Peyer's patch (tissue), 4 donors: Measurements from ENCODE around the gene ZC3HAV1. TPM values are rescaled to one million over a fixed set of nuclear protein-coding genes. Genes with fewer than 3 reads are reported as not detected.

Experiments
- DNase-seq, 3 donors: peaks; one replicate each; pipeline ENCODE4 v3.0.0-alpha.2; 2017 to 2019
- H3K27ac ChIP-seq, 4 donors: fragments of 200-600 bp; sonication (generic); one replicate each; pipeline ENCODE4 v1.5.1; 2016 to 2019
- H3K27me3 ChIP-seq, 2 donors: fragments of 200-600 bp; sonication (generic); one replicate each; pipeline ENCODE4 v1.5.1; 2019
- H3K36me3 ChIP-seq, 3 donors: fragments of 200-600 bp; sonication (generic); one replicate each; pipeline ENCODE4 v1.5.1; 2016 to 2019
- H3K4me1 ChIP-seq, 4 donors: fragments of 200-600 bp; sonication (generic); one replicate each; pipeline ENCODE4 v1.5.1; 2016 to 2019
- H3K4me3 ChIP-seq, 4 donors: fragments of 200-600 bp; sonication (generic); 1 replicate in 3 of 4; 2 replicates in 1 of 4; pipeline ENCODE4 v1.5.1; 2016 to 2019; ENCODE audit warnings: mild to moderate bottlenecking in 1 of 4
- H3K9me3 ChIP-seq, 4 donors: fragments of 200-600 bp; sonication (generic); one replicate each; pipeline ENCODE4 v1.5.1; 2016 to 2019; ENCODE audit warnings: mild to moderate bottlenecking in 1 of 4
- CTCF ChIP-seq, 6 experiments: fragments of 450-650 bp in 4 of 6; fragments of 200-600 bp in 2 of 6; sonication (generic) in 1 of 6; IDR thresholded peaks; one replicate each; pipeline ENCODE4 v1.5.1; 2017 to 2019; ENCODE audit warnings: antibody characterized with exemption in 6 of 6, mild to moderate bottlenecking in 3 of 6, moderate library complexity in 1 of 6
- POLR2A ChIP-seq, 2 donors: fragments of 450-650 bp; IDR thresholded peaks; one replicate each; pipeline ENCODE4 v1.5.1; 2017; ENCODE audit warnings: antibody characterized with exemption in 2 of 2, mild to moderate bottlenecking in 2 of 2, moderate library complexity in 2 of 2
- total RNA-seq, 4 donors: library from RNA; depleted of rRNA; stranded (reverse); fragments of >200 nt; gene quantifications; one replicate each; pipeline ENCODE4 v1.1.0, GENCODE V29; 2016

The ZC3HAV1 gene
- total RNA-seq, 4 donors from 2014 or later, result 23.5 to 42.1 (median 32.7) TPM

GRCh38 chr7:139089118-139089517, 20.4 kb downstream of the ZC3HAV1 start:
- no peak for DNase-seq
- Histone ChIP-seq H3K27ac (no peak overlapping the region), H3K36me3 (peaks cover 0 to 54% (median 0%) of the 10 kb centered on the region in 3 donors), H3K9me3 (no peaks in the 10 kb centered on the region), H3K27me3 (no peaks in the 10 kb centered on the region), H3K4me3 (no peak overlapping the region), H3K4me1 (peaks cover 0 to 5% (median 5%) of the 10 kb centered on the region in 4 donors)
- no peak for TF ChIP-seq CTCF (IDR thresholded peaks at IDR 0.05)
- no peak for TF ChIP-seq POLR2A (IDR thresholded peaks at IDR 0.05)

GRCh38 chr7:139088268-139088667, 21.3 kb downstream of the ZC3HAV1 start:
- Histone ChIP-seq H3K27ac (no peak overlapping the region), H3K9me3 (no peaks in the 10 kb centered on the region), H3K4me1 (peaks cover 0 to 5% (median 2%) of the 10 kb centered on the region in 4 donors), H3K4me3 (no peak overlapping the region), H3K36me3 (peaks cover 0 to 63% (median 0%) of the 10 kb centered on the region in 3 donors), H3K27me3 (no peaks in the 10 kb centered on the region)
- DNase-seq, result no peak
- no peak for TF ChIP-seq CTCF (IDR thresholded peaks at IDR 0.05)
- no peak for TF ChIP-seq POLR2A (IDR thresholded peaks at IDR 0.05)

GRCh38 chr7:139087212-139087611, 22.3 kb downstream of the ZC3HAV1 start:
- Histone ChIP-seq H3K27me3 (no peaks in the 10 kb centered on the region), H3K4me3 (no peak overlapping the region), H3K4me1 (peaks cover 0 to 3% (median 0%) of the 10 kb centered on the region in 4 donors), H3K36me3 (peaks cover 0 to 73% (median 0%) of the 10 kb centered on the region in 3 donors), H3K9me3 (no peaks in the 10 kb centered on the region), H3K27ac (no peak overlapping the region)
- TF ChIP-seq POLR2A (IDR thresholded peaks at IDR 0.05), result no peak
- no peak for TF ChIP-seq CTCF (IDR thresholded peaks at IDR 0.05)
- DNase-seq, result no peak

GRCh38 chr7:139086454-139086853, 23.1 kb downstream of the ZC3HAV1 start:
- Histone ChIP-seq H3K4me1 (no peaks in the 10 kb centered on the region), H3K9me3 (no peaks in the 10 kb centered on the region), H3K4me3 (no peak overlapping the region), H3K27me3 (no peaks in the 10 kb centered on the region), H3K36me3 (peaks cover 0 to 79% (median 3%) of the 10 kb centered on the region in 3 donors), H3K27ac (no peak overlapping the region)
- DNase-seq, result no peak
- TF ChIP-seq CTCF (IDR thresholded peaks at IDR 0.05), result no peak
- no peak for TF ChIP-seq POLR2A (IDR thresholded peaks at IDR 0.05)

- TF ChIP-seq POLR2A (IDR thresholded peaks at IDR 0.05) (no peak), CTCF (IDR thresholded peaks at IDR 0.05) (no peak)
- no peaks in the 10 kb centered on the region for H3K27me3 ChIP-seq
- no peaks in the 10 kb centered on the region for H3K4me1 ChIP-seq
- H3K27ac ChIP-seq, result peak overlapping the region in 1 of 4 donors; percentile 13
- H3K4me3 ChIP-seq, result no peak overlapping the region
- no peak for DNase-seq
- peaks cover 0 to 95% (median 5%) of the 10 kb centered on the region in 3 donors for H3K36me3 ChIP-seq
- H3K9me3 ChIP-seq, result no peaks in the 10 kb centered on the region
Measured at GRCh38 chr7:139084709-139085108, 24.8 kb downstream of the ZC3HAV1 start.

- no peak for DNase-seq
- Histone ChIP-seq H3K4me1 (no peaks in the 10 kb centered on the region), H3K27ac (no peak overlapping the region), H3K27me3 (no peaks in the 10 kb centered on the region), H3K4me3 (no peak overlapping the region), H3K36me3 (peaks cover 0 to 98% (median 5%) of the 10 kb centered on the region in 3 donors), H3K9me3 (no peaks in the 10 kb centered on the region)
- no peak for TF ChIP-seq POLR2A (IDR thresholded peaks at IDR 0.05)
- TF ChIP-seq CTCF (IDR thresholded peaks at IDR 0.05), result no peak
Measured at GRCh38 chr7:139081584-139081983, 27.9 kb downstream of the ZC3HAV1 start.
